ENCODE data around the gene COPS6. TPM values are rescaled to one million over a fixed set of nuclear protein-coding genes. Genes with fewer than 3 reads are reported as not detected.

COPS6 gene
- total RNA-seq, 1 donor from 2014 or later, result 42.2 TPM

DNA sequence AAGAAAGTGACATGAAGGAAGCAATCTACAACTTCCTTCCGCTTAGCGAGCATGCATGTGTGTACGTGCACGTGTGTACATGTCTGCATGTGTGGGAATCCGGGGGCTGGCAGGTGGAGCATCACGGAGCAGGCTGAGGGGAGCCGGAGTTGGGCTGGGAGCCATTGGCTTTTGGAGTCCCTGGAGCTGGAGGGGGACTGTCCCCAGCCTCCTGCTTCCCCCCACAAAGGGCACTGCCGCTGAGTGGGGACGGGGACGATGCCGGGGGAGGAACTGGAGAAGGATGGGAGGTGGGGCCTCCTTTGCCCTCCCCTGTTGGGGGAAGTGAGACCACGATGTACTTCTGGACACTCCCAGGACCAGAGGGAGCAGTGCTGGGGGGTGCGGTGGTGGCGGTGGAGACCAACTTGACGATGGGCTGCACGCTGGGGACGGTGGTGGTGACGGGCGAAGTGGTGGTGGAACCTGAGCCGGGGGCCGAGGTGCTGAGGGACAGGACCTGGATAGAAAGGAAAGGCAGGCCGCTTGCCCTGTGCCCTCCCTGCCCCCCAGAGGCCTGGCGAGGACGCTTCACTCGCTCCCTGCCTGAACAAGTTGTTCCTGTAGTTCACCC lies 18.5 kb downstream of the COPS6 start:
- DNase-seq (ENCODE audit: low spot score), result no peak
- no peak overlapping the region for H3K9ac ChIP-seq
- peaks cover 7% of the 10 kb centered on the region for H3K79me2 ChIP-seq (ENCODE audit: low read depth)
- no peak overlapping the region for H3K27ac ChIP-seq
- no peaks in the 10 kb centered on the region for H4K20me1 ChIP-seq (ENCODE audit: low read depth)
- H3K4me1 ChIP-seq, result no peaks in the 10 kb centered on the region
- Mint-ChIP-seq H3K27ac (no peak overlapping the region), H3K4me1 (peaks cover 15% of the 10 kb centered on the region), H3K27me3 (ENCODE audit: insufficient read depth, low read depth) (peaks cover 10% of the 10 kb centered on the region), H3K9me3 (no peaks in the 10 kb centered on the region), H3K4me3 (no peak overlapping the region), H3K36me3 (peaks cover 18% of the 10 kb centered on the region)
- H3K36me3 ChIP-seq, result no peaks in the 10 kb centered on the region
- H3K4me2 ChIP-seq, result no peak overlapping the region
- no peak overlapping the region for H2AFZ ChIP-seq (replicated peaks)
- H3K27me3 ChIP-seq, result no peaks in the 10 kb centered on the region
- no peaks in the 10 kb centered on the region for H3K9me3 ChIP-seq (ENCODE audit: low read depth)
- H3F3A ChIP-seq (ENCODE audit: low read depth), result peaks cover 9% of the 10 kb centered on the region
- TF ChIP-seq EZH2 (IDR thresholded peaks at IDR 0.05) (no peak), EZH2phosphoT487 (IDR thresholded peaks at IDR 0.05) (no peak)
- TF ChIP-seq, protein P1, sequence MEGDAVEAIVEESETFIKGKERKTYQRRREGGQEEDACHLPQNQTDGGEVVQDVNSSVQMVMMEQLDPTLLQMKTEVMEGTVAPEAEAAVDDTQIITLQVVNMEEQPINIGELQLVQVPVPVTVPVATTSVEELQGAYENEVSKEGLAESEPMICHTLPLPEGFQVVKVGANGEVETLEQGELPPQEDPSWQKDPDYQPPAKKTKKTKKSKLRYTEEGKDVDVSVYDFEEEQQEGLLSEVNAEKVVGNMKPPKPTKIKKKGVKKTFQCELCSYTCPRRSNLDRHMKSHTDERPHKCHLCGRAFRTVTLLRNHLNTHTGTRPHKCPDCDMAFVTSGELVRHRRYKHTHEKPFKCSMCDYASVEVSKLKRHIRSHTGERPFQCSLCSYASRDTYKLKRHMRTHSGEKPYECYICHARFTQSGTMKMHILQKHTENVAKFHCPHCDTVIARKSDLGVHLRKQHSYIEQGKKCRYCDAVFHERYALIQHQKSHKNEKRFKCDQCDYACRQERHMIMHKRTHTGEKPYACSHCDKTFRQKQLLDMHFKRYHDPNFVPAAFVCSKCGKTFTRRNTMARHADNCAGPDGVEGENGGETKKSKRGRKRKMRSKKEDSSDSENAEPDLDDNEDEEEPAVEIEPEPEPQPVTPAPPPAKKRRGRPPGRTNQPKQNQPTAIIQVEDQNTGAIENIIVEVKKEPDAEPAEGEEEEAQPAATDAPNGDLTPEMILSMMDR (IDR thresholded peaks at IDR 0.05), result no peak
- no peak overlapping the region for H3K4me3 ChIP-seq

GRCh38 chr7:100107890-100108289 lies 19.1 kb downstream of the COPS6 start:
- H3K9me3 ChIP-seq (ENCODE audit: low read depth), result no peaks in the 10 kb centered on the region
- H3K27ac ChIP-seq, result no peak overlapping the region
- H3K79me2 ChIP-seq (ENCODE audit: low read depth), result peaks cover under 1% of the 10 kb centered on the region
- H3K4me1 ChIP-seq, result no peaks in the 10 kb centered on the region
- H3K9me3 Mint-ChIP-seq, result no peaks in the 10 kb centered on the region
- peaks cover 20% of the 10 kb centered on the region for H3K36me3 Mint-ChIP-seq
- H2AFZ ChIP-seq (replicated peaks), result no peak overlapping the region
- H3K36me3 ChIP-seq, result no peaks in the 10 kb centered on the region
- no peak overlapping the region for H3K4me2 ChIP-seq
- H4K20me1 ChIP-seq (ENCODE audit: low read depth), result no peaks in the 10 kb centered on the region
- H3K27me3 ChIP-seq, result no peaks in the 10 kb centered on the region
- no peak overlapping the region for H3K9ac ChIP-seq
- TF ChIP-seq, protein P1 (IDR thresholded peaks at IDR 0.05), result no peak
- TF ChIP-seq EZH2phosphoT487 (IDR thresholded peaks at IDR 0.05), result no peak
- TF ChIP-seq EZH2 (IDR thresholded peaks at IDR 0.05), result no peak
- H3K27me3 Mint-ChIP-seq (ENCODE audit: insufficient read depth, low read depth), result peaks cover 10% of the 10 kb centered on the region
- H3F3A ChIP-seq (ENCODE audit: low read depth), result peaks cover 3% of the 10 kb centered on the region
- H3K27ac Mint-ChIP-seq, result no peak overlapping the region
- no peak overlapping the region for H3K4me3 ChIP-seq
- DNase-seq (ENCODE audit: low spot score), result no peak
- H3K4me3 Mint-ChIP-seq, result no peak overlapping the region
- peaks cover 10% of the 10 kb centered on the region for H3K4me1 Mint-ChIP-seq

DNA sequence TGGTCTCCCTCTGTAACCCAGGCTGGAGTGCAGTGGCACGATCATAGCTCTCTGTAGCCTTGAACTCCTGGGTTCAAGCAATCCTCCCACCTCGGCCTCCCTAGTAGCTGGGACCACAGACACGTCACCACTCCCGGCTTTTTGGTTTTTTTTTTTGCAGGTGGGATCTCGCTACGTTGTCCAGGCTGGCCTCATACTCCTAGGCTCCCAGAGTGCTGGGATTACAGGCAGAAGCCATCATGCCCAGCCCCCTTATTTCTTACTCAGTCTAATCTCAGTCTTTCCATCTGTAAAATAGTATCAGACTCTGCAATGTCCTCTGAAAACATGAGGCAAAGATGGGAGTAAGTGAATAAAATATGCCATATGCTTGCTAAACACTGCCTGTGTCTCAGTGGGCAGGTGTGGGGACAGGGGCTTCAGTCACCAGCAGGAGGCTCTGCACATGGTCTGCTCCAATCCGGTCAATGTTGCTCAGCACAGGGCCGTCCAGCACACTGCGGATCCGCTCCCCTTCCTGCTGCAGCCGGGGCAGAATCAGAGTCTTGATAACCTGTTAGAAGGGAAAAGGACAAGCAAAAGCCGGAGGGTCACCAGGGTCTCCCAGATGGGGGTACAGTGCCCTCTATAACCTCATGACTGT lies 20.9 kb downstream of the COPS6 start:
- no peak overlapping the region for H3K4me3 ChIP-seq
- no peak overlapping the region for H2AFZ ChIP-seq (replicated peaks)
- Mint-ChIP-seq H3K36me3 (peaks cover 14% of the 10 kb centered on the region), H3K27me3 (ENCODE audit: insufficient read depth, low read depth) (peaks cover 7% of the 10 kb centered on the region), H3K4me3 (no peak overlapping the region), H3K27ac (no peak overlapping the region), H3K4me1 (peaks cover 2% of the 10 kb centered on the region), H3K9me3 (no peaks in the 10 kb centered on the region)
- TF ChIP-seq EZH2phosphoT487 (IDR thresholded peaks at IDR 0.05), result no peak
- TF ChIP-seq EZH2 (IDR thresholded peaks at IDR 0.05), result no peak
- TF ChIP-seq, protein P1 (IDR thresholded peaks at IDR 0.05), result no peak
- H3K9me3 ChIP-seq (ENCODE audit: low read depth), result no peaks in the 10 kb centered on the region
- no peak overlapping the region for H3K4me2 ChIP-seq
- no peaks in the 10 kb centered on the region for H3K36me3 ChIP-seq
- H3K27ac ChIP-seq, result no peak overlapping the region
- no peaks in the 10 kb centered on the region for H4K20me1 ChIP-seq (ENCODE audit: low read depth)
- H3F3A ChIP-seq (ENCODE audit: low read depth), result peaks cover 3% of the 10 kb centered on the region
- H3K9ac ChIP-seq, result no peak overlapping the region
- H3K79me2 ChIP-seq (ENCODE audit: low read depth), result no peaks in the 10 kb centered on the region
- H3K27me3 ChIP-seq, result no peaks in the 10 kb centered on the region
- no peak for DNase-seq (ENCODE audit: low spot score)
- H3K4me1 ChIP-seq, result no peaks in the 10 kb centered on the region

Measured in neural progenitor cell (in vitro differentiated cells).